Measurements from ENCODE around the gene RALGAPA2. TPM values are rescaled to one million over a fixed set of nuclear protein-coding genes. Genes with fewer than 3 reads are reported as not detected.

The RALGAPA2 gene
- total RNA-seq, 1 experiment from 2014 or later: 10.8 TPM

- no TSS peak for BruUV-seq (replicated peaks)
Observed at GRCh38 chr20:20368418-20369249, 343.8 kb downstream of the RALGAPA2 start.

More at GRCh38 chr20:20368418-20369249, 343.8 kb downstream of the RALGAPA2 start:
- no peaks in the 10 kb centered on the region for H3K4me1 ChIP-seq (ENCODE audit: control insufficient read depth in 1 of 2, insufficient read depth in 2 of 2, low read length in 2 of 2)
- intact Hi-C loops (cut with micrococcal nuclease): no loop called here
- H3K27me3 ChIP-seq (ENCODE audit: insufficient read depth, low read length): peaks cover 15% of the 10 kb centered on the region; the same call in 1 of the 2 replicates
- TF ChIP-seq YY1 (IDR thresholded peaks at IDR 0.05; ENCODE audit: extremely low read depth, insufficient replicate concordance, low read depth, low read length) (no peak), MAX (IDR thresholded peaks at IDR 0.05) (no peak), POLR2AphosphoS5 (IDR thresholded peaks at IDR 0.05; ENCODE audit: low read depth, low read length) (no peak), ZFX (IDR thresholded peaks at IDR 0.05) (no peak), TCF7L2 (IDR thresholded peaks at IDR 0.05; ENCODE audit: borderline replicate concordance, extremely low read depth, insufficient read depth, insufficient read length) (no peak), JUND (IDR thresholded peaks at IDR 0.05) (no peak), EZH2 (IDR thresholded peaks at IDR 0.05) (no peak), CTCF (IDR thresholded peaks at IDR 0.05 in 2 of 3, conservative IDR thresholded peaks at IDR 0.05 in 1 of 3; ENCODE audit: borderline replicate concordance in 1 of 3, insufficient read depth in 1 of 3, low read depth in 2 of 3, low read length in 2 of 3) (no peak), SIN3A (IDR thresholded peaks at IDR 0.05; ENCODE audit: low read depth) (no peak)
- no peak overlapping the region for H3K27ac ChIP-seq (ENCODE audit: low read depth, low read length)
- no peaks in the 10 kb centered on the region for H4K20me1 ChIP-seq (ENCODE audit: insufficient read depth)
- ChIA-PET RAD21 (ENCODE audit: low non-redundant PET in 1 of 2, low total read pairs in 2 of 2, uncharacterized antibody in 2 of 2, unreplicated experiment in 2 of 2) (no interaction called here), POLR2A (no interaction called here), CTCF (no interaction called here)
- no peak overlapping the region for H3K4me3 ChIP-seq (replicated peaks in 1 of 2; ENCODE audit: low read depth in 1 of 2, low read length in 2 of 2)
- H3K36me3 ChIP-seq (ENCODE audit: control insufficient read depth in 1 of 2, insufficient read depth in 2 of 2, low read length in 2 of 2): no peaks in the 10 kb centered on the region
- no peaks in the 10 kb centered on the region for H3K9me3 ChIP-seq (ENCODE audit: control insufficient read depth in 1 of 2, insufficient read depth in 1 of 2, low read depth in 1 of 2, low read length in 2 of 2)
- H2AFZ ChIP-seq (ENCODE audit: low read depth, low read length, poor library complexity, severe bottlenecking): no peak overlapping the region
- H3K9me2 ChIP-seq (ENCODE audit: insufficient read depth): no peaks in the 10 kb centered on the region
- no peak overlapping the region for H3K9ac ChIP-seq (ENCODE audit: low read length)
- no peaks in the 10 kb centered on the region for H3K79me2 ChIP-seq (ENCODE audit: insufficient read depth, low read length)
- DNase-seq (ENCODE audit: low read depth, low spot score): no peak
- no peak overlapping the region for H3K4me2 ChIP-seq (ENCODE audit: low read length)
- no peak for ATAC-seq

All from HCT116 (cell line).